ENCODE data around the gene ANKRD29. TPM values are rescaled to one million over a fixed set of nuclear protein-coding genes. Genes with fewer than 3 reads are reported as not detected.

ANKRD29 gene
- total and polyA plus RNA-seq, 9 donors, result 2.1 to 5.5 (median 3.3) TPM

DNA sequence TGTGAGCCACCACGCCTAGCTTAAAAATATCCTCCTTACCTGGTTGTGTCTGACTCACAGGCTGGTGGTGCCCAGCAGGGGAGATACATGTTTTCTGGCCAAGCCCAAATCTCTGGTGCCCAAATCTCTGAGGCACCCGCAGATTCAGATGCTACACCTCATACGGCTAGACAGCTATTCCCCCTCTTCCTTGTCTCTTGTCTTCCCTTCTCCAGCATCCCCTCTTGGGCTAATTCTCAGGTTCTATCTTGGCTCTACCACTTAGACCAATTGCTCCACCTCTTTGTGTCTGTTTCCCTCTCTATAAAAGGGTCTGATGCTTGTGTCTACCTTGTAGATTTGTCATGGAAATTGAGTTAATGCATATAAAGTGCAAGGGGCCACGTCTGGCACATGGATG lies 39.9 kb upstream of the ANKRD29 start:
- Histone ChIP-seq H3K9me3 (replicated peaks; ENCODE audit: control insufficient read depth, low read depth, low read length) (peaks cover 4% of the 10 kb centered on the region), H3K4me1 (ENCODE audit: control insufficient read depth, insufficient read depth, low read length) (no peaks in the 10 kb centered on the region), H3K36me3 (ENCODE audit: control insufficient read depth, insufficient read depth, low read length) (no peaks in the 10 kb centered on the region), H3K27me3 (ENCODE audit: control insufficient read depth, insufficient read depth, low read length) (peaks cover 4% of the 10 kb centered on the region), H3K4me3 (ENCODE audit: low read length) (no peak overlapping the region), H3K27ac (ENCODE audit: low read length) (no peak overlapping the region)
- 100% methylated on average over 2 of the region's 4 CpGs for WGBS (ENCODE audit: insufficient coverage)
- DNase-seq, result no peak

DNA sequence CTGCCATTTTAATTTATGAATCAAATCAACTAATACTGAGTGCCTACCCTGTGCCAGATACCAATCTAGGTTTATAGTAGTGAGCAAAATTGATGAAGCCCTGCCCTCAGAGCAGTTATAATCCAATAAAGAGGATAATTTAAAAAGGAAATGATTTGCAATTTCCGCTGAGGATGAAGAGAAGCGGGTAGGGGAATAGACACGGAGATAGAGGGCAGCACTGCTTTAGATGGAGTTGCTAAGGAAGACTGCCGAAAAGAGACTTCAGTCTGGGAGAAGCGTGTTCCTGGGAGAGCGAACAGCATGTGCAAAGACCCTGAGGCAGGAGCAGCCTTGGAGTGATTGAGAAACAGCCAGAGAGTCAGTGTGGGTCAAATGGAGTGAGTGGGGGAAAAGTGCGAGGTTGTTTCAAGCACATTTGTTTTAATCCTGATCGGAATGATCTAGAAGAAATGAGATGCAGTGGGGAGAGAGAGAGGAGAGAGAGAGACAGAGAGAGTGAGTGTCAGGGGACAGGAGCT lies 38.9 kb upstream of the ANKRD29 start:
- H3K9me3 ChIP-seq (replicated peaks; ENCODE audit: control insufficient read depth, low read depth, low read length), result no peaks in the 10 kb centered on the region
- peaks cover 4% of the 10 kb centered on the region for H3K27me3 ChIP-seq (ENCODE audit: control insufficient read depth, insufficient read depth, low read length)
- H3K4me1 ChIP-seq (ENCODE audit: control insufficient read depth, insufficient read depth, low read length), result no peaks in the 10 kb centered on the region
- no peak overlapping the region for H3K27ac ChIP-seq (ENCODE audit: low read length)
- no peak overlapping the region for H3K4me3 ChIP-seq (ENCODE audit: low read length)
- no peak for DNase-seq
- WGBS (ENCODE audit: insufficient coverage), result 84% methylated on average over 8 of the region's 8 CpGs
- no peaks in the 10 kb centered on the region for H3K36me3 ChIP-seq (ENCODE audit: control insufficient read depth, insufficient read depth, low read length)

DNA sequence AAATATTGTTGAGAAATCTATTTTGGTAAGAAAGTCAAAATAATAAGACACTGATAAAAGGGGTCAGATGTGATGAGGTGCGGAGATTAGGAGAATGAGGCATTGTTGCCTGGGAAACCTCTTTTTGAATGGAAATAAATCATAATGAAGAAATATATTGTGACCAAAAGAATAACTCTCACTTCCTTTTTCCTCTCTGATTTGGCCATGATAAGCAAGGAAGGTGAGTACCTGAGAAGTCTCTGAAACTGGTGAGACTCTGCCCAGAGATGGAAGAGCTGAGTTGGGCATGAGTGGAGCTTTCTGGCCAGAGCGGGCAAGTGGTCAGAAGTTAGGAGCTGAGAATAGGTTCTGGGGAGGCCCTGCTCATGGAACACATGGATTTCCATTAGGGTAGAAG lies 38.3 kb upstream of the ANKRD29 start:
- no peak for DNase-seq
- 100% methylated on average over 1 of the region's 2 CpGs for WGBS (ENCODE audit: insufficient coverage)
- H3K36me3 ChIP-seq (ENCODE audit: control insufficient read depth, insufficient read depth, low read length), result no peaks in the 10 kb centered on the region
- H3K4me3 ChIP-seq (ENCODE audit: low read length), result no peak overlapping the region
- no peak overlapping the region for H3K27ac ChIP-seq (ENCODE audit: low read length)
- H3K4me1 ChIP-seq (ENCODE audit: control insufficient read depth, insufficient read depth, low read length), result no peaks in the 10 kb centered on the region
- H3K9me3 ChIP-seq (replicated peaks; ENCODE audit: control insufficient read depth, low read depth, low read length), result no peaks in the 10 kb centered on the region
- H3K27me3 ChIP-seq (ENCODE audit: control insufficient read depth, insufficient read depth, low read length), result peaks cover 4% of the 10 kb centered on the region

DNA sequence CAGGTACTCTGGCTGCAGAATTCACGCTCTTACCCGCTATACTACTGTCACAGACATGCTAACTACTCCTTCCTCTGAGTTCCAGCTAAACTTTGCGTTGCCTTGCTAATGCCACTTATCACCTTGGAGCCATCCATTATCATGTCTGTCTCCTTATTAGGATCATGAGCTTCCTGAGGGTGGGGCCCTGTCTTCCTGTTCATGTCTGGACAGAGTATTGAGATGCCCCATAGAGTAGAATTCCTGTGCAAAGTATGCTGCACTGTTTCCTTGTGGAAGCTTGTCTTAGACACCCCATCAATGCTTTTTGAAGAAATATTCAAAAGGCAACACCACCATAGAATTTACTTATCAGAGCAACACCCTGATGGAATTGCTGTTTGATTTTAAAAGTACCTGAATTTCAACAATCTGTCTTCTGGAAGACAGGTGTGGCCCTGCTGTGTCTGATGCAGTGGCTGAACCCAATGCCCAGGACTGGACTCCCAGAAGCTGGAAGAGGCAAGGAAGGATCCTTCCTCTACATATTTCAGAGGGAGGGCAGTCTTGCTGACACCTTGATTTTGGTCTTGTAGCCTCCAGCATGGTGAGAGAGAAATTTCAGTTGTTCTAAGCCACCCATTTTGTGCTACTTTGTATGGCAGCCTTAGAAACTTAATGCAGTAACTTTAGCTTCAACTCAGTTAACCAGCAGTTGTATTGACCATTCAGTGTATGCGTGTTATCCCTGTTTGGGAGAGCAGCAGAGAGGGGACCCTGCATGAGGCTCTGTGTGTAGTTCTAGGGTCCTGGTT lies 32.1 kb upstream of the ANKRD29 start:
- Histone ChIP-seq H3K4me1 (ENCODE audit: control insufficient read depth, insufficient read depth, low read length) (peaks cover 4% of the 10 kb centered on the region), H3K9me3 (replicated peaks; ENCODE audit: control insufficient read depth, low read depth, low read length) (no peaks in the 10 kb centered on the region), H3K4me3 (ENCODE audit: low read length) (no peak overlapping the region), H3K36me3 (ENCODE audit: control insufficient read depth, insufficient read depth, low read length) (no peaks in the 10 kb centered on the region), H3K27me3 (ENCODE audit: control insufficient read depth, insufficient read depth, low read length) (peaks cover 19% of the 10 kb centered on the region), H3K27ac (ENCODE audit: low read length) (no peak overlapping the region)
- DNase-seq, result no peak
- 75% methylated on average over 2 of the region's 4 CpGs for WGBS (ENCODE audit: insufficient coverage)

DNA sequence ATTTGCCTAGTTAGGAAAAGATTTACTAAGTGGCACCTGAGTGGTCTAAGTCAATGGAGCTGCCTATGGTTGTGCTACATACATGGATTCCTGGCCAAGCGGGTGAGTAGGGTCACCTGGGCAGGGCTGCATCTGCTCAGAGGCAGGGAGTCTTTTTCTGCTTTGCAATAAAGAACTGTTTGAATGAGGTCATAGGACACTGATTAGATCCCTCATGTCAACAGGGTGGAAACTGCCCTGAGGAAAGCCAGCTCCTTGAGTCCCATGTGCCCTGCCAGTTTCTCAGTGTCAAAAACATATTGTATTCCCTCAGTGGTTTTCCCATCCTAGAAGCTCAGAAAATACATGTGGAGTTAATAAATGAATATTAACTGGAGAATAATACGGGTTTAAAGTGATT lies 31.1 kb upstream of the ANKRD29 start:
- H3K4me1 ChIP-seq (ENCODE audit: control insufficient read depth, insufficient read depth, low read length), result peaks cover 10% of the 10 kb centered on the region
- H3K27me3 ChIP-seq (ENCODE audit: control insufficient read depth, insufficient read depth, low read length), result peaks cover 28% of the 10 kb centered on the region
- H3K27ac ChIP-seq (ENCODE audit: low read length), result no peak overlapping the region
- no peak for DNase-seq
- no peak overlapping the region for H3K4me3 ChIP-seq (ENCODE audit: low read length)
- no peaks in the 10 kb centered on the region for H3K36me3 ChIP-seq (ENCODE audit: control insufficient read depth, insufficient read depth, low read length)
- WGBS (ENCODE audit: insufficient coverage), result 86% methylated on average over 1 of the region's 2 CpGs
- no peaks in the 10 kb centered on the region for H3K9me3 ChIP-seq (replicated peaks; ENCODE audit: control insufficient read depth, low read depth, low read length)

DNA sequence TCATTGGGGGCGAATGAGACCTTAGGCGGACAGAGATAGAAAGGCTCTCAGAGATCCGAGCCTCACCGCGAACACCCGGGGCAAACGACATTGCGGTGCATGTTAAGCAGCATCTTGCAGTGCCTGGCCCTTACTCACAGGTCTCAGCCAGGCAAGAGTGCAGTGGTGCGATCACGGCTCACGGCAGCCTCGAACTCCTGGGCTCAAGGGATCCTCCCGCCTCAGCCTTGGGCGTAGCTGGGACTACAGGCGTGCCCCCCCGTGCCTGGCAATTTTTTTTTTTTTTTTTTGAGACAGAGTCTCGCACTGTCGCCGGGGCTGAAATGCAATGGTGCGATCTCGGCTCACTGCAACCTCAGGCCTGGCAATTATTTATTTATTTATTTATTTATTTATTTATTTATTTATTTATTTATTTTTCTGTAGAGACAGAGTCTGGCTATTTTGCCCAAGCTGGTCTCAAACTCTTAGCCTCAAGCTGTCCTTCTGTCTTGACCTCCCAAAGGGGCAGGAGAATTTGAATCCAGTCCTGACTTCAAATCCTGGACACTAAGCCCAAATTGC lies 27.9 kb upstream of the ANKRD29 start:
- no peaks in the 10 kb centered on the region for H3K9me3 ChIP-seq (replicated peaks; ENCODE audit: control insufficient read depth, low read depth, low read length)
- H3K36me3 ChIP-seq (ENCODE audit: control insufficient read depth, insufficient read depth, low read length), result no peaks in the 10 kb centered on the region
- WGBS (ENCODE audit: insufficient coverage), result 38% methylated on average over 14 of the region's 21 CpGs
- H3K4me1 ChIP-seq (ENCODE audit: control insufficient read depth, insufficient read depth, low read length), result peaks cover 13% of the 10 kb centered on the region
- H3K27me3 ChIP-seq (ENCODE audit: control insufficient read depth, insufficient read depth, low read length), result peaks cover 41% of the 10 kb centered on the region
- no peak for DNase-seq
- H3K27ac ChIP-seq (ENCODE audit: low read length), result no peak overlapping the region
- no peak overlapping the region for H3K4me3 ChIP-seq (ENCODE audit: low read length)

DNA sequence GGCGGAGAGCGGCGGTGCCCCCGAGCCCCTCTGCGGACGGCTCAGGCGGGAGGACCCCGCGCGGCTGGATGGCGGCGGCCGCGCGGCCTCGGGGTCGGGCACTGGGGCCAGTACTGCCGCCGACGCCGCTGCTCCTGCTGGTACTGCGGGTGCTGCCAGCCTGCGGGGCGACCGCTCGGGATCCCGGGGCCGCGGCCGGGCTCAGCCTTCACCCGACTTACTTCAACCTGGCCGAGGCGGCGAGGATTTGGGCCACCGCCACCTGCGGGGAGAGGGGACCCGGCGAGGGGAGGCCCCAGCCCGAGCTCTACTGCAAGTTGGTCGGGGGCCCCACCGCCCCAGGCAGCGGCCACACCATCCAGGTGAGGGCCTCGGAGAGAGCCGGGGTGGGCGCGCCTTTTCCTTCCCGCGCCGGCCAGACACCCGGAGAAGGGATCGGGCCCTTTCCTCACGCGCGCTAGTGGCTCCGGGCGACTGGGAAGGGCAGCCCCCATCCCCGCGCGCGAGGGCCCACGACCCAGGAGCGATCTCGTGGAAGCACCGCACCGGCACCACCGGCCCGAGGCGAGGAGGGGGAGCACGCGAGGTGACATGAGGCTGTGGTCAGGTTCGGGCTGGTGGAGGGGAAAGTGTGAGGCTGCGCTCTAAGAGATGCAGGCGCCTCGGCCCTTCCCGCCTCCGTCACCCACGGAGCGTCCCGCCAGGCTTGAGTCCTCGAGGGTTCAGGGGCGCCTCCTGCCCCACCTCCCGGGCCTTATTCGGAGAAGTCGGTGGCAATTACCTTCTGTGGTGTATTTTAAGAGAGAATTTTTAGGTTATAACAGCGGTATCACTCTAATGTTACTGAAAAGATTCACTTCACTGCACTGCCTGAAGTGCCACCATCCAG lies 27.1 kb upstream of the ANKRD29 start:
- peak overlapping the region; percentile 42 for H3K4me3 ChIP-seq (ENCODE audit: low read length)
- under 1% methylated on average over 70 of the region's 85 CpGs for WGBS (ENCODE audit: insufficient coverage)
- peaks cover 41% of the 10 kb centered on the region for H3K27me3 ChIP-seq (ENCODE audit: control insufficient read depth, insufficient read depth, low read length)
- H3K4me1 ChIP-seq (ENCODE audit: control insufficient read depth, insufficient read depth, low read length), result peaks cover 13% of the 10 kb centered on the region
- DNase-seq, result no peak
- H3K36me3 ChIP-seq (ENCODE audit: control insufficient read depth, insufficient read depth, low read length), result no peaks in the 10 kb centered on the region
- H3K9me3 ChIP-seq (replicated peaks; ENCODE audit: control insufficient read depth, low read depth, low read length), result no peaks in the 10 kb centered on the region
- no peak overlapping the region for H3K27ac ChIP-seq (ENCODE audit: low read length)

DNA sequence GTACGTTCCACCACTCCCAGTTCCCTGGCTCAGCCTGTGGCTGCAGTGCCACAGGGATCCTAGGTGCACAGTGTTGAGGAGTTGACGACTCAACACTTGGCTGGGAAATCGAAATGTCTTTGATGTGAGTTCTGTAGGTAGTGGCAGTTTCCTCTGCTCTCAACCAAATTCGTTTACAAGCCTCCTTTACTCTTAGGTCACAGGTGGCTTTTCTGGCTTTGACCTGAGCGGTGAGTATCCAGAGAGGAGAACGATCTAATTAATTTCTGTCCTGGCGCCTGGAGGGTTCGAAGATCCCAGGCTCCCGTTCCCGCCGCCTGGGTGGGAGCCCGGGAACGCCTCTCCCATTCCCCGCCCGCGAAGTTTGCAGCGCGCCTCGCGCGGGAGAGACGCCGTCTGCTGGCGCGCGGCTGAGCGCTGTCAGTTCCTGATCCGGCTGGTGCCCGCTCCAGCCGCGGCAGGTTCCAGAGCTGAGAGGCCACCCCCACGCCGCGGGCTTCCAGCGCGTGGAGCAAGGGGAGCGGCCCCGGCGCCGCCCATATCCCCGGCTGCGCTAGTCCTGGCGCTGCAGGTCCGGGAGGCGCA lies 26.4 kb upstream of the ANKRD29 start, which contains the start of gene LAMA3:
Gene LAMA3 (plus strand): TSS at position 423 of the 585 bp plus-strand sequence. CDS start 231 bp downstream, outside the sequence.
- WGBS (ENCODE audit: insufficient coverage), result 0% methylated on average over 36 of the region's 45 CpGs
- Histone ChIP-seq H3K36me3 (ENCODE audit: control insufficient read depth, insufficient read depth, low read length) (no peaks in the 10 kb centered on the region), H3K9me3 (replicated peaks; ENCODE audit: control insufficient read depth, low read depth, low read length) (no peaks in the 10 kb centered on the region), H3K27ac (ENCODE audit: low read length) (no peak within 1 kb of the TSS), H3K4me1 (ENCODE audit: control insufficient read depth, insufficient read depth, low read length) (peaks cover 13% of the 10 kb centered on the region), H3K27me3 (ENCODE audit: control insufficient read depth, insufficient read depth, low read length) (peaks cover 41% of the 10 kb centered on the region), H3K4me3 (ENCODE audit: low read length) (peak within 1 kb of the TSS; percentile 42)
- DNase-seq, result peak; percentile 65

DNA sequence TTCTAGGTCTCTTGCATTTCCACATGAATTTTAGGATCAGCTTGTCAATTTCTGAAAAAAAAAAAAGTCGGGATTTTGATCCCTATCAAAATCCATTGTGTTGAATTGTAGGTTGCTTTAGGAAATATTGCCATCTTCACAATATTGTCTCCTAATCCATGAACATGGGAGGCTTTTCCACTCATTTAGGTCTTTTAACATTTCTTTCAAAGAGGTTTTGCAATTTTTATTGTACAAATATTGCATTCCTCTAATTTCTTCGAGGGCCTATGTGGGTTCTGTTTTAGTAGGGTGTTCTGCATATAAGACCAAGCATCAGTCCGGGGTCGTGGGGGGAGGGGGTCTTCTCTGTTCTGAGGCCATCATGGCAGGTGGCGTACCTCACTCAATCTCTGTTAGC lies 25.8 kb upstream of the ANKRD29 start:
- no peak overlapping the region for H3K4me3 ChIP-seq (ENCODE audit: low read length)

More for the DNA sequence above, 25.8 kb upstream of the ANKRD29 start:
- Histone ChIP-seq H3K27me3 (ENCODE audit: control insufficient read depth, insufficient read depth, low read length) (peaks cover 38% of the 10 kb centered on the region), H3K36me3 (ENCODE audit: control insufficient read depth, insufficient read depth, low read length) (no peaks in the 10 kb centered on the region), H3K27ac (ENCODE audit: low read length) (no peak overlapping the region), H3K9me3 (replicated peaks; ENCODE audit: control insufficient read depth, low read depth, low read length) (no peaks in the 10 kb centered on the region), H3K4me1 (ENCODE audit: control insufficient read depth, insufficient read depth, low read length) (peaks cover 13% of the 10 kb centered on the region)
- no peak for DNase-seq
- 17% methylated on average over 2 of the region's 5 CpGs for WGBS (ENCODE audit: insufficient coverage)
